CD4-positive, alpha-beta T cell treated with Interleukin-4 for 4 hours (primary cell): Measurements from ENCODE around the gene ACE.

Source experiments
- DNase-seq: peaks from one replicate; pipeline ENCODE4 v3.0.0-alpha.2; 2020

Gene ACE

DNA sequence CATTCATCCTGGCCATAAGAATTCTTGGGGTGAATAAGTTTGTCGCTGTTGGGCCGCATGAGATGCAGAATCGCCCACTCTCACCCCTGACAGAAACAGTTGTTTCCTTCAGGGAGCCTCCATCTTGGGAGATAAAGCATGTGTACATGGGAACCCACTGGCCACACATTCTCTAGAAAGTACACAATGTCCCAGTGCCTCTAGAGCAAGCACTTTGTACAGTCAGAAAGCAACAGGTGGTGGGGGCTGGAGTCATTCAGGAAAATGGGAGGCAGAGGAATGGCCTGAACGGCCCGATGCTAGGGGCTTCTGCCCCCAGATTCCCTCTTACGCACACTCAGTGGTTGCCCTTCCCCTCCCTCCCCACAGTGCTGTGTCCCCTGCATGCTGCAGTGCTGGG is 16.1 kb downstream of the ACE start:
- no peak for DNase-seq

DNA sequence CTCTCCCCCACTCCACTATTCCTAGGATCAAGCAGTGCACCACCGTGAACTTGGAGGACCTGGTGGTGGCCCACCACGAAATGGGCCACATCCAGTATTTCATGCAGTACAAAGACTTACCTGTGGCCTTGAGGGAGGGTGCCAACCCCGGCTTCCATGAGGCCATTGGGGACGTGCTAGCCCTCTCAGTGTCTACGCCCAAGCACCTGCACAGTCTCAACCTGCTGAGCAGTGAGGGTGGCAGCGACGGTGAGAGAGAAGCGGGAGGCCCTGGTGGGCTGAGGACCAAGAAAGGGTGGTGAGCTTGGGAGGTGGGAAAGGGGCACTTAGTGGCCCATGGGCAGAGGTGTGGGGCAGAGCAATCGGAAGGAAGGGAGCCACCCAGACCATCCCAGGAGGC is 16.6 kb downstream of the ACE start:
- DNase-seq = no peak

GRCh38 chr17:63494300-63494928 is 17.6 kb downstream of the ACE start:
- no peak for DNase-seq

- DNase-seq = no peak
Measured at GRCh38 chr17:63495491-63495890, 18.6 kb downstream of the ACE start.

DNA sequence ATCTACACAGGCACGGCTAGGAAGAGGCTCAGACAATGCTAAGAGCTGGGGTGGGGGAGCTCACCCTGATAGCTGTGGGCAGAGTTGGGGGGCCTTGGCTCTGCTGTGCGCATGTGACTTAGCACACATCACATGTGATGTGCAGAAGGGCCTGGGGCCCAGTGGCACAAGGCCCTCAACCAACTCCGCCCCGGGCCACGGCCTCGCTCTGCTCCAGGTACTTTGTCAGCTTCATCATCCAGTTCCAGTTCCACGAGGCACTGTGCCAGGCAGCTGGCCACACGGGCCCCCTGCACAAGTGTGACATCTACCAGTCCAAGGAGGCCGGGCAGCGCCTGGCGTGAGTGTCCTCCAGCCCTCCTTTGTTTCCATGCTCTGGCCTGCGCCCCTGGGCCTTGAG is 19.3 kb downstream of the ACE start:
- DNase-seq = no peak

DNA sequence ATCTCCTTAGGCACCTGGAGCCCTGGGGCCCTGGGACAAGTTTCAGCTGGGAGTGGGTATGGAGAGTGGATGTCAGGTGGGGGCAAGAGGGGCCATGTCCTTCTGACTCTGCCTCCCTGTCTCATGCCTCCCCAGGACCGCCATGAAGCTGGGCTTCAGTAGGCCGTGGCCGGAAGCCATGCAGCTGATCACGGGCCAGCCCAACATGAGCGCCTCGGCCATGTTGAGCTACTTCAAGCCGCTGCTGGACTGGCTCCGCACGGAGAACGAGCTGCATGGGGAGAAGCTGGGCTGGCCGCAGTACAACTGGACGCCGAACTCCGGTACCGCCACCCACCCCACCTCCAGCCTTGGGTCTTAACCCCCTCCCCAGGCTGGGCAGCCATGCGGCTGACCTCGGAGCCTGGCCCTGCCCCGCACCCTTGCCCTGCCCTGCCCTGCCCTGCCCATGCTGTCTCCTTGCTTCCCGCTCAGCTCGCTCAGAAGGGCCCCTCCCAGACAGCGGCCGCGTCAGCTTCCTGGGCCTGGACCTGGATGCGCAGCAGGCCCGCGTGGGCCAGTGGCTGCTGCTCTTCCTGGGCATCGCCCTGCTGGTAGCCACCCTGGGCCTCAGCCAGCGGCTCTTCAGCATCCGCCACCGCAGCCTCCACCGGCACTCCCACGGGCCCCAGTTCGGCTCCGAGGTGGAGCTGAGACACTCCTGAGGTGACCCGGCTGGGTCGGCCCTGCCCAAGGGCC is 20.0 kb downstream of the ACE start:
- DNase-seq = no peak

- no peak for DNase-seq
Measured at GRCh38 chr17:63497708-63498483, 21.0 kb downstream of the ACE start.

DNA sequence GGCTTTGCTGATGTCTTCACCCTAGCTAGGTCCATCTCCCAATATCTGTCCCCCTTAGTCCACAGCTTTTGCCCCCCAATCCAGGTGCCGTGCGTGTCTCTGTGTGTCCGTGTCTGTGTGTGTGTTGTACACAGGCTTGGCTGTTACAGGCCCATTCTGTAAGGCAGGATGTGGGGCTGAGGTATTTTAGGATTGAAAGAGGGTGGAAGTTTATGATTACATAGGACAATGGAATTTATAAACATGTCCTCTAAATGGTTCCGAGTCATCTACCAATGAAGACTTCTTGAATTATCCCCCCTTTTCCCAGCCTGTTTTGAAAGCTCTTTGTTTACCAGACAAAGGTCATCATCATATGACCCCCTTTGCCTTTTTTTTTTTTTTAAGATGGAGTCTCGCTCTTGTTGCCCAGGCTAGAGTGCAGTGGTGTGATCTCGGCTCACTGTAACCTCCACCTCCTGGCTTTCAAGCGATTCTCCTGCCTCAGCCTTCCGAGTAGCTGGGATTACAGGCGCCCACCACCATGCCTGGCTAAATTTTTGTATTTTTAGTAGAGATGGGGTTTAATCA is 21.9 kb downstream of the ACE start:
- DNase-seq = no peak

GRCh38 chr17:63500543-63501390 is 23.9 kb downstream of the ACE start:
- DNase-seq = no peak

- no peak for DNase-seq
Measured at GRCh38 chr17:63503341-63503705, 26.5 kb downstream of the ACE start.

DNA sequence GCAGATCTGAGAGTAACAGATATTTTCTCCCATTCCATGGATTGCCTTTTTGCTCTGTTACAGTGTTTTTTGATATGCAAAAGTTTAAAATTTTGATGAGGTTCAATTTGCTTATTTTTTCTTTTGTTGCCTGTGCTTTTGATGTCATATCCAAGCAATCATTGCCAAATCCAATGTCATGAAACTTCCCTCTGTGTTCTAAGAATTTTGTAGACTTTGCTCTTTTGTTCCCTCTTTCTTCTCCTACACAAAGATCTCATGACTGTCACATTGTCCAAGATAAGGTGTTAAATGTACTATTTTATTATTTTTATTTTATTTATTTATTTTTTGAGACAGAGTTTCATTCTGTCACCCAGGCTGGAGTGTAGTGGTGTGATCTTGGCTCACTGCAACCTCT is 27.4 kb downstream of the ACE start:
- DNase-seq = no peak

DNA sequence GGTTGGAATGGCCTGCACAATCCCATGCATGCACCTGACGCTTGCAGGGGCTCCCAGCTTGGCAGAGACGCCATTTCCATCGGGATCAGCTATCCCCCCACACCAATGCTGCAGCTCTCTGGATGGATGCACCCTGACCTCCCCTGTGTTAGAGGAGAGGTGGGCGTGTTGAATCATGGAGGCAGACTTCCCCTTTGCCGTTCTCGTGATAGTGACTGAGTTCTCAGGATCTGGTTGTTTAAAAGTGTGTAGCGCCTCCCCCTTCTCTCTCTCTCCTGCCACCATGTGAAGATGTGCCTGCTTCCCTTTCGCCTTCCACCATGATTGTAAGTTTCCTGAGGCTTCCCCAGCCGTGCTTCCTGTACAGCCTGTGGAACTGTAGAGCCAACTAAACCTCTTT is 28.5 kb downstream of the ACE start:
- no peak for DNase-seq

- DNase-seq = no peak
Measured at GRCh38 chr17:63506627-63507026, 29.8 kb downstream of the ACE start.

DNA sequence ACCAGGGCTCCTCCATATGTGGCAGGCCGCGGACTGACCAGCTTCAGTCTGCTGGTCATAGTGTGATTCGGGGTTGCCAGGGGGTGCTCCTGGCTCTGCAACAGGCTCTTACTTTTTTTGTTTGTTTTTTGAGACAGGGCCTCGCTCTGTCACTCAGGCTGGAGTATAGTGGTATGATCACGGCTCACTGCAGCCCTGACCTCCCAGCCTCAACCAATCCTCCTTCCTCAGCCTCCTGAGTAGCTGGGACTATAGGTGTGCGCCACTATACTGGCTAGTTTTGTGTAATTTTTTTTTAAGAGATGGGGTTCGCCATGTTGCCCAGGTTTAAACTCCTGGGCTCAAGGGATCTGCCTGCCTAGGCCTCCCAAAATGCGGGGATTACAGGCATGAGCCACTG is 34.5 kb downstream of the ACE start:
- no peak for DNase-seq

GRCh38 chr17:63512388-63512787 is 35.5 kb downstream of the ACE start:
- no peak for DNase-seq

GRCh38 chr17:63512896-63513644 is 36.2 kb downstream of the ACE start:
- no peak for DNase-seq

GRCh38 chr17:63514477-63514876 is 37.6 kb downstream of the ACE start:
- no peak for DNase-seq

DNA sequence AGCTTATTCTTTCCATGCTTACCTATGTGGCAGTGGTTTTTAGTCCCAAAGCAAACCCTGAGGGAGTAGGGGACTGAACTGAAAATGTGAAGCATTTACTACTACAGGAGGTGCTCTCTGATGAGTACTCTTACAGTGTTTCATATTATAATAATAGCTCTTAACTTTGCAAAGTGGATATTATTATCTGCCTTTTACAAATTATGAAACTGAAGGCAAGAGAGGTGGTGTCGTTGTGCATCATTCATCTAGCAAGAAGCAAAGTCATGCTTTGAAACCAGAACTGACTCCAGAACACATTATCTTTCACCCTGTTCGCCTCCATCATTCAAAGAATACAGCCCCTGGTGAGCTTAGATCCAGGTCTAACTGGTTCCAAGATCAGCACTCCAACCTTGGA is 38.1 kb downstream of the ACE start:
- no peak for DNase-seq

DNA sequence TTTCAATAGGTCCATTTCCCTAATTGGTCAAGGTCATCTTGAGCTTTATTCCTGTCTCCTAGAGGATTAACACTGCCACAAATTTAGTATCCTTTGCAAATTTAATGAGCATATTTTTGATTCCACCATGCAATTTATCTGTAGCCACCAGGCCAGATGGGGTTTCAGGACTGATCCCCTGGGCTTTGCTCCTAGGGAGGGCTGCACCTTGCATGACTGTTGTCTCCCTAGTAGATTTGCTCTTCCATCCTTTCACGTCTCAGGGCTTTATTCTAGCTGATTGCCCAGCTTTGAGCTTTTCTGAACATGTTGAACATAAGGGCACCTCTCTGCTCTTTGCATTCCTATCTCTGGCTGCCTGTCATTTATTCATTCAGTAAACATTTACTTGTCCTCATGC is 38.6 kb downstream of the ACE start:
- DNase-seq = no peak

DNA sequence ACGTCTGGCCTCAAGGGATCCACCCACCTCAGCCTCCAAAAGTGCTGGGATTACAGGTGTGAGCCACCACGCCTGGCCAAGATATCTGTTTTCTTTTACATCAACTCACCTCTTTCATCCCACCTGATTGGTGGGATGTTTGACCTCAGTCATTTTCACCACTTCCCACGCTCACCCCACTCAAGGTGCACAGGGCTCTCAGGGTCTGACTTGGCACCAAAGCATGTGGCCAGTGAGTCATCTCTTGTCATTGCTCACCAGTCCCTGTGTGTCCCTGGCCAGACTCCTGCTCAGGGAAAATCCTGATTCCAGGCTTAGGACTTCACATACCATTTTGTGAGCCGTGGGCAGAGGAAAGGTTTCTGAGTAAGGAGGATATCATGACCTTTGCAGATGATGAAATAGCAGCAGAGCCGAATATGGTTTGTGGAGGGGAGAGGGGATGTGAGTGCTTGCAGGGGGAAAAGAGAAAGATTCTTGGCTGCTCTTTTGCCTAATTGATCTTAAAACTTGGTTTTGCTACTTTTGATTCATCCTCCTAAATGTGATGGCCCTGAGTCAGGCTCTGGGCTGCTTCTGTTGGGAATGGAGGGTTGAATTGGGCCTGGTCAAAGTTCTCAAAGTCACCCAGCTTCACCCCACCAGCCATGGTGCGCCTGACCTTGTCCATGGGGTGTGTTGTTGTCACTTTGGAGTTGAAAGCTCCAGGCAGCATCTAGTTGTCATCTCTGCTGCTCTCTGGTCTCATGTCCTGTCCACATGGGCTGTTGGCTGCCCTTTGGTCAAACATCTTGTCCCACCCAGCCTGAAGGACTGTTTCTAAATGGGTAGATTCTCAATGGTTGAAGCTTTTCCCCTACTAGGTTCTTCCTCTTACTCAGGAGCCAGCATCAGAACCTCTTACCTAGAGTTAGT is 40.3 kb downstream of the ACE start:
- DNase-seq = no peak
